HG03521 (cell line): Measurements from ENCODE around the gene TMEM131L.

ENCODE experiments used
- ATAC-seq: cut with Tn5 transposase; IDR thresholded peaks from one replicate; pipeline ENCODE4 v1.9.1; 2021; ENCODE audit warnings: mild to moderate bottlenecking, moderate library complexity; ENCODE audit not compliant: unreplicated experiment

Gene TMEM131L

DNA sequence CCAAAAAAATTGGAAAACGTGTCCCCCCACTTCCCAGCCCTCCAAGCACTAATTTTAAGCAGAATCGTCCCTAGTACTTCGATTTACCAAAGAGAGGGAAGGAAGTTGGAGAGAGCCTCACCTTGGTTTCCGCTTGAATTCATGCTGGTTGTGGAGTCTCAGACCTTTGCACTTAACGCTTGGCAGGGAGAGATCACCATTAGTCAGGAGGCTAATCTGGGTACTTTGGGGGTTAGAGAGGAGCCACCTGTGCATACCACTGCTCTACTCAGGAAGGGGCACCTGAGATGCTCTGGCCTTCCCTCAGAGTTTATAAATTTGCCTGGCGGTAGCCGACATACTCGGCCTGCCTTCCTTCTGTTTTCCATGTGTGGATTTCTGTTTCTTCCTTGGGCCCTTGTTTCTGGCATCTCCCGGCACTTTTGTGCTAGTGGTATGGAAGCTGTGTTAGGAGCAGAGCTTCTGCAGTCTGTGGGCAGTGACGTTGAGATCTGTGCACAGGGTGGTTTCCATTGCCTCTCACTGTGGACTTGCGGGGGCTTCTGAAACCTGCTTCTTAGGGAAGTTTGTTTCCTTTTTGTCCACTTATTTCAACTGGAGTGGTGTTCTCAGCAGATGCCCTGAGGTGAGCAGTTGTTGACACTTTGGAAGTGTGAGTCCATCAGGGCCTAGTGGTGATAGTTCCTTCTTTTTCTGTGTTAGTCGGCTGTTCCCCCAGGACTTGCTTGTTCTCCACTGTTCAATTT lies 104.2 kb downstream of the TMEM131L start:
- ATAC-seq, result no peak

DNA sequence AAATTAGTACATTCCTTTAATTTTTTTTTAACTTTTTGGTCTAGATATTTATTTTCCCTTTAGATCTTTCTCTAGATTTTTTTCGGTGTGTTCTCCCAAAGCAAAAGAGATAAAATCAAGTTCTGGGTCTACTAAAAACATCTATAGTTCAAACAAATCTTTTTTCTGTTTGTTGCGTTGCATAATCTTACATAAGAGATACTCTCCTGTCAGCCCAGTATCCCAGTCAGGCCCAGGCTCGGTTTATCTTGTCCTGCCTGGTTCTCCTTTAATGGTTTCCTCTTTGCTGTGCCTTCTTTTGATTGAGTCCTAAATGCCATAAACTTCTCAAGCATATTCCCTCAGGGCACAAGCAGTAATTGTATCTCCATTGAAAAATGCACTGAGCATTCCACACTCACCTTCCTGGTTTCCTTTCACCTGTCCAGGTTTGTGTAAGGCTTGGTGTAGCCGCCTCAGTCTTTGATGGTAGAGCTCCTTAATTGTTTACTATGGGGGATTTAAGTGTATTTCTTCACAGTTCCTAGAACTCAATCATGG lies 104.9 kb downstream of the TMEM131L start:
- no peak for ATAC-seq

DNA sequence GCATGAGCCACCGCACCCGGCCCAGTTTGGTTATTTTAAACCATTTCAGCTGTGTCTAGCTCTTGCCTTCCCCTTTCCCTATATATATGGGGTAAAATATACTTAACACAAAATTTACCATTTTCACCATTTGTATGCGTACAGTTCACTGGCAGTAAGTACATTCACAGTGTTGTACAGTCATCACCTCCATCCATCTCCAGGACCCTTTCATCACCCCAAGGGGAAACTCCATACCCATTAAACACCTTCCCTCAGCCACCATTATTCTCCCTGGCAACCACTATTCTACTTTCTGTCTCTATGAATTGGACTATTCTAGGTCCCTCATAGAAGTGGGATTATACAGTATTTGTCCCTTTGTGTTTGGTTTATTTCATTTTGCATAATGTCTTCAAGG lies 106.4 kb downstream of the TMEM131L start:
- ATAC-seq, result no peak

DNA sequence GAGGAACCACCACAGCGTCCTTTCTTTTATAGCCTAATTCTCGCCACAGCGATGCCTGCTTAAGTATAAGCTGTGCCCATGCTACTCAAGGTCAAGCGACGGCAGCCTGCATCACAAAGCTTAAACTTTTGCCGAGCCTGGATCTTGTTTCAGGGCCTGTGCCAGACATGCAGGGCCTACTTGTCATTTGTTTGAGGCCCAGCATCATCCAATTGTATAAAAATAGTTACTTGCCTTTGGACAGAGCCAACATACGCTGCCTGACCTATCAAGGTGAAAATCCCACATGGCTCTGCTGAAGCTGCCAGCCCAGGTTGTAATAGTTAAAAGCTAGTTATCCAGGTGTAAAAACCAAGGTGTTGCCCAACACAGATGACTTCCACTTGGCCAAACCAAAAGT lies 107.1 kb downstream of the TMEM131L start:
- ATAC-seq, result no peak

DNA sequence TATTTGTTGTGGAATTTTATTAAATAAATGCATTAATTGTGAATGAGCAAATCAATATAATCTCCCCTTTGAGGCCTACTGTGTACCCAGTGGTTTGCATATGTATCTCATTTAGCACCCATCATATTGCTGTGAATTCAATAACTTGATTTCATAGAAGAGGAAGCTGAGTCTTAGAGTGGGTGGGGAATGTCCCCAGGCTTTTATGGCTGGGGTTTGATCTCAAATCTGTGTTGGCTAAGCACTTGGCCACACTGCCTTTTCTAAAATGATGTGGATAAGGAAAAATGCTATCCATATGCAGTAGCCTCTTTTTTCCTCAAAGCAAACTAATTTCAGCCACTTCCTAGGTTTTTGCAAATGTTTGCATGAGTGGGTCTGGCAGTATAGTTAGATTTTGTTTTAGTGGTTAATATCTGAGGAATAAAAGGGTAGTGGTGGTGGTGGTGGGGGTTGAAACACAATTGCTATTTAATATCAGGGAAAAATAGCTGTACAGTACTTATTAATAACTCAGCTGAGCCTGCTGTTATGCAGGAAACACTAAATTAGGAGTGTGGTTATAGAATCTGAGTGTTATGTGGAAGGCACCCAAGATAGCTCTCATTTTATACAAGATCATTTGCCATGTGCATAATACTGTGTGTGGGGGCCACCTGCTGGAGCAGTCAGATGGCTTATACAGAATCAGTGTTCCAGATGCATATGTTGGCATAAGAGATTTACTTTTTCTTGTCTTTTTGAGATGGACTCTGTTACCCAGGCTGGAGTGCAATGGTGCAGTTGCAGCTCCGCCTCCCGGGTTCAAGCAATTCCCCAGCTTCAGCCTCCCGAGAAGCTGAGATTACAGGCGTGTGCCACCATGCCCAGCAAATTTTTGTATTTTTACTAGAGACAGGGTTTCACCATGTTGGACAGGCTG lies 108.0 kb downstream of the TMEM131L start:
- ATAC-seq, result no peak

DNA sequence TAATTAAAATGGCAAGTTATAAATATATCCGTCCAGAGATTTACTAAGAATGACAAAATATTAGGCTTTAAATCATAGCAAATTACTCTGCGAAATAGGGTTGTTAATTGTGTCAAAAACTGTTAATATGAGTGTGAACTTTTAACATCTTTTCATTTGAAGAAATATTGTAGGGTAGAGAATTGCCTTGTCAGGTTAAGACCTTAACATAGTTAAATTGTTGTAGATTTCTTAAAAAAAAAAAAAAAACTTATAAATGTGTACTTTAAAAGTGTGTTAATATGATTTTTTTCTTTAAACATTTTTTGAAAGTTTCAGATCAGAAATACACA lies 110.2 kb downstream of the TMEM131L start:
- no peak for ATAC-seq

DNA sequence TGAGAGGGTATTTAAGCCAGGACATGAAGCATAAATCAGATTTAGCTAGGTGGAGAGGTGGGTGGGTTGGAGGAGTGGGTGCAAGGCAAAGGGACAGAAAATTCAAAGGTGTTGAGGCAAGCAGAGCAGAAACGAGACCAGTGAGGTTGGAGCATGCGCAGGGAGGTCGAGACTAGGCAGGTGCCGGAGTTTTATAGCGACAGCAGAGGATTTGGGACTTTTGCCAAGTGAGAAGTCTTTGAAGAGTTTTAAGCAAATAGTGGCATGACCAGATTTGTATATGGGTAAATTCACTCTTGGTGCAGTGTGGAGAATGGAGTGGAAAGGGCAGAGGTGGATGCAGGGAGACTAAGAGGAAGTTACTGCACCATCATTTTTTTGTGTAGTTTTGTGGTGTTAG lies 110.9 kb downstream of the TMEM131L start:
- ATAC-seq, result no peak

DNA sequence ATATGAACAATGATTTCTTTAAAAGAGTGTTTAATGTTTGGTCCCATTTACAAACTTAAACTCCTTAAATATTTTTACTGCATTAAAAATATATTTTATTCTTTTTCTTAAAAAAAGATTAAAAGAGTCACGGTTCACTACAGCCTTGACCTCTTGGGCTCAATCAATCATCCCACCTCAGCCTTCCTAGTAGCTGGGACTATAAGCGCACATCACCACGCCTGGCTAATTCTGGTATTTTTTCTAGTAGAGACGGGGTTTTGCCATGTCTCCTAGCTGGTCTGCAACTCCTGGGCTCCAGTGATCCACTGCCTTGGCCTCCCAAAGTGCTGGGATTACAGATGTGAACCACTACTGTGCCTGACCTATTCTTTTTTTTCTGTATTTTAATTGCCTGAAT lies 113.2 kb downstream of the TMEM131L start:
- ATAC-seq, result no peak

DNA sequence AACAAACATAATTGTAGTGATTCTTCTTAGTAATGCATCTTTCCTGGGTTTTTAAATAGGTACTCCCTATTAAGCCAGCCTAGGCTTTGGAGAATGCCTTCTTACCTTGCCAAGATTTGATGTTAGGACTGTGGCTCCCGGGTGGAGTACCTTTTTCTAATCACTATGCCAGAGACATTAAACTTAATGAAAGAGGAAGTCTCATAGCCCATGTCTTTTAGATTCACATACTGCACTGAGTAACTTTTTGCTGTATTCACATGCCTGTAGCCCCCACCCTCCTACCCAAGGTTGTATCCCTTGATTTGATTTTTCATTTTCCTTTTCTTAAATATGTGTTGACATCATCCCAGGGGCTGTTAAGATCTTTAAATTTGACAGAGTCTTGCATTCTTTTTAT lies 113.7 kb downstream of the TMEM131L start:
- no peak for ATAC-seq

DNA sequence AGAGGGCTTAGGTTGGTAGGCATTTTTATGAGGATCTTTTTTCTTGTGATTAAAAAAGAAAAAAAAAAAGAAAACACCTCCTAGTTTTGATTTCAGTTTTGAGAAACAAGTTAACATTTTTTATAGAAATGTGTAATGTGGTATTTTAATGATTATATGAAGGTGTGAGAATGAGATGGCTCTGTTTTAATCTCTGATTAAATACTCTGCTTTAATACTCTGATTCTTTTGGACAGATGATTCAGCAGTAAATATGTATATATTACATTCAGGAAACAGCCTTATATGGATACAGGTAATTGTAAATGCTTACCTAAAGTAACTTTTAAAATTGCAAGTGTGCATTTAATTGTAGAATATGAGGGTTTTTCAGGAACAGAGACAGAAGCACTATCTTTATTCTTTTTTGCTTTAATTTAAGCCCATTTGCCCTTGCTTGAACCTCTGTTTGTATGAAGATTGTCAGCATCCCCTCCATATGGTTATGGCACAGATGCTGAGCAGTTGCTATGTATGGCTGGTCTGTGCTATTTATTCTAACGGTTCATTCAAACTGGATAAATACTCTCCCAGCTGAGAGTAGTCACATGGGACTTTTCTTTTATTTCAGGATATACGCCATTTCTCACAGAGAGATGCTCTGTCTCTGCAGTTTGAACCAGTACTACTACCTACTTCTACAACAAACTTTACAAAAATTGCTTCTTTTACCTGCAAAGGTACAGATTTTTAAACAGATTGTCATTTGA lies 117.0 kb downstream of the TMEM131L start:
- no peak for ATAC-seq

DNA sequence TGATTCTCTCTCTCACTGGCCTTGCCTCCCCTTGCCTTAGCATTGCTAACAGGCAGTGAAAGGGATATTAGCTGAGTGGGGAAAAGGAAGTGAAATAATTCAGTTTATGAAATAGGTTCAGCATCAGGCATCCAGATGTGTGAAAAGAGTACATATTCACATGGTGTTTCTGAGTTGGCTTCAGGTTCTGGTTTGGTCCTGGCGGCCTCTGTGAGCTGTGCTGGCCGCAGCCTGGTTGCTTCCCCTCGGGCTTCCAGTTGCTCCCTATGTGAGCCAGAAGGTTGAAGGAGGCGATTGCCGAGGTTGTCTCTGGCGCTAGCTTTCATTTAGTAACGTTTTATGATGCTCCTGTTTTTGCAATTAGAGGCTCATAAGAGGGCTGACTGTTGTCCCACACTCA lies 118.9 kb downstream of the TMEM131L start:
- ATAC-seq, result no peak

DNA sequence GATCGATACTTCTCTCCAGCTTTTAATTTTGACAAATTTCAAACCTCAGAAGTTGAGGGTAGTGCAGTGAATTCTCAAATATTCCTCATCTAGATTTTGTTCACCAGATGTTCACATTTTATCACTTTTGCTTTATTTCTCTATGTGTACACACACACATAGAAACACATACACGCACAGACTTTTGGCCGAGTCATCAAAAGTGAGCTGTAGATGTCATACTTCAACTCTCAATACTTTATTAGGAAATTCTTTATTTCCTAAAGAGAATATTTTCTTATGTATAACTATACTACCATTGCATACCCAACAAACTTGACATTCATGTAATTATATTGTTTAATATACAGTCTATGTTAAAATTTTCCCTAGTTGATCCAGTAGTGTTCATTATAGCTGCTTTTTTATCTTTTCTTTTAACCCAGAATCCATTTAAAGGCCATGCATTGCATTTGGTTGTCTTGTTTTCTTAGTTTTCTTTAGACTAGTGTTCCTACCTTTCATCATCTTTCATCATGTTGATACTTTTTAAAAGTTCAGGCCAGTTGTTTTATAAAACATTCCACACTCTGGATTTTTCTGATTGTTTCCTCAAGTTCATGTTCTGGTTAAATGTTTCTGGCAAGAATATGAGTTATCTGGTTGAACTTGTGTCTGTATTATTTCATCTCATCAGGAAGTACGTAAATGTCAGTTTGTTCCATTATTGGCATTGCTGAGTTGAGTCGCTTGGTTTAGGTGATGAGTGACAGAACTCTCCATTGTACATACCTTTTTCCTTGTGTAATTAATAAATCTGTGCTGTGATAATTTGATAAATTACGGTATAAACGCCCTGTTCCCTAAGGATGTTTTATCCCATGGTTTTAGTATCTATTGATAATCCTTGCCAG lies 123.8 kb downstream of the TMEM131L start:
- no peak for ATAC-seq

DNA sequence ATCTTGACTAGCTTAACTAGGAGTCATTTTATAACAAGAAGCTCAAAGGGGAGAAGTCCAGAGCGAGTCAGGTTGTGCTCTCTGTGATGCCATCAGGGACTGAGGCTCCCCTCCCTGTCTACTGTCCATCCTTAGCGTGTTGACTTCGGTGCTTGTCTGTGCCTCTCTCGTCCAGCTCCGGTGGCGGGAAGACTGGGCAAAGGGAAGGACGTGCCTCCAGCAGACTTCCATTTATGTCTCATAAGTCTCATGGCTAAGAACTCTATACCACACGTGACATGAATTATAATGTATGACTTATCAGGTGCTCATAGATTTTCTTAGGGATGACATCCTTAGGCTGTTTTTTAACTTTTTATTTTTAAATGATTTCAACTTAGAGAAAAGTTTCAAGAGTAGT lies 125.3 kb downstream of the TMEM131L start:
- no peak for ATAC-seq

DNA sequence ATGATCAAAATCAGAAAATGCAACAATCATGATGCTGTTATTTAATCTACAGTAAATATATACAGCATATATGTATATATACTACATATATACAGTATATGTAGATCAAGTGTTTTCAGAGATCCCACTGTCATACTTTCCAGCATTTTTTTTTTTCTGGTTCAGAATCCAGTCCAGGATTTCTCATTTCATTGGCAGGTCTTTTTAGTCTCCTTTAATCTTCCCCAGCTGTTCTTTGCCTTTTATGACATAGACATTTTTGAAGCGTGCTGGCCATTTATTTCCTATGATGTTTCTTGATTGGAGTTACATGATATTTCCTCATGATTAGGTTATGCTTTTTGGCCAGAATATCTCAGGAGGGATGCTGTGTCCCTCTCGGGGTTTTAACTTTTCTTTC lies 125.9 kb downstream of the TMEM131L start:
- no peak for ATAC-seq

DNA sequence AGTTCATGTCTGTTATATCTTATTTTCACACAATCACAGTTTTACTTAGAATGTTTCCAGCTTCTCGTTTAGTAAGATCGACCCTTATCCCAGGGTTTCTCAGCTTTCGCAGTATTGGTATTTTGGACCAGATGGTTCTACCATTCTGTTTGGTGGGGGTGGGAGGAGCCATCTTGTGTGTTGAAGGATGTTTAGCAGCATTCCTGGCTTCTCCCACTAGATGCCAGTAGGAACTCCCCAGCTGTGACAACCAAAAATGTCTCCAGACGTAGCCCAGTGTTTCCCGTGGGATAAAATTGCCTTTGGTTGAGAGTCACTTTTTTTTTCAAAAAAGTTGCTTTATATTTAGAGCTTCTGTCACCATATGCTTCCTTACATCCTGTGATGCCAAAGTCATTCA lies 127.0 kb downstream of the TMEM131L start:
- ATAC-seq, result no peak

DNA sequence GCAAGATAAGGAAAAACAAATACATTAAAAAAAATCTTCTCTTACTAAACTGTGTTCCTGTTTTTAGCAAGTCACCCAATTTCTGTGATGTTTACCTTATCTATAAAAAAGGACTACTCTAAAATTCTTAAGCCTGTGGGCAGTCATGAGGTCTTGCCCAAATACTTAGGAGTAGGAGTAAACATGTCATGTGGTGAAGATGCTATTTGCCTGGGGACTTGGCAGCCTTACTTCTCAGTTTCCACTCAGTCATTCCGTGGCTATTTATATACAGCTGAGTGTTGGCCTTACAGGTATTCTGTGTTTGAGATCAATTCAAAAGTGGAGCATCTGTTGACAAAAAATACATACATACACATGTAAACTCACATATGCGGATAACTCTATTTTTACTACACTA lies 128.1 kb downstream of the TMEM131L start:
- ATAC-seq, result no peak

DNA sequence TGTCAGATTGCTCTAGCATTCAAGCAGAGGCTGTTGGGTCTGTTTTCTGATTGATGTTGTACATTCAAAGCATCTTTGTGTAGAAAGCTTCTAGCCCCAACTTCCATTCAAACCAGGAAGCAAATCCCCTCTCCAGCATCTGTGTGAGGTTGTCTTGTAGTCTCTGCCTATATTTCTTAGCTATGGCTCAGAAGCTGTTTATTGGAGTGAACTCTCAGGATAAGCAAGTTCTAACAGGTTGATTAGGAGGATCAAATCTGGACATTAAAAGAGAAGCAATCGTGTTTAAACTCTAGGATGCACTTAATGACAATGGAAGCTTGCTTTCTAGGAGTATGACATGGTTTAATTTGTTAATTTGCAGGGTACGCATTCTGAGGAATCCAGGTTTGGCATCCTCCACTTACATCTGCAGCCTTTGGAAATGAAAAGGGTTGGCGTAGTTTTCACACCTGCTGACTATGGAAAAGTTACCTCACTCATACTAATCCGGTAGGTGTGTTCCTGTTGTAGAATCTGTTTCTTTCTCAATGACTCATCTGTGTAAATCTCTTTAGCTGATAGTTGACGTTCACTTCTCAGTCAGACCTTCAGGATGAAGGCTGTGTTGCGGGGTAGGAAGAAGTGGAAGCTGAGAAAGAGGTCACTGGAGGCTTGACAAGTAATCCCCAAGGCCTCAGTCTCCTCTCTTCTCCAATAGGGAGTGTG lies 129.9 kb downstream of the TMEM131L start:
- no peak for ATAC-seq

DNA sequence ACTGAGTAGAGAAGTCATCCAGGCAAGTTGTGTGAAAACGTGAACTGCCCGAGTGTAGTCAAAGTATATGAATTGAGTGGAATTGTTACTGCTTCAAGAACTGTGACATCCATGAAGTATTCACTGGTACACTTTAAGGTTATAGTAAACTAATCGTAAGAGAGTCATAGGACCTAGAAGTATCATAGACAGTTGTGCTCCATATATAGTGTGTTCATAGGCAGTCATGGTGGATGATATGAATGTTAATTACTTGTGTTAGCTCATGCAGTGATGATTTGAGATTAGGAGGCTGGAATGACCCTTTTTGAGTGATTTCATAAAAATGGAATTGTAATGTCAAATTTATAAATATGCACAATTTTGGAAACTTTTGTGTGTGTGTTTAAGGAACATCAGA lies 136.6 kb downstream of the TMEM131L start:
- no peak for ATAC-seq

DNA sequence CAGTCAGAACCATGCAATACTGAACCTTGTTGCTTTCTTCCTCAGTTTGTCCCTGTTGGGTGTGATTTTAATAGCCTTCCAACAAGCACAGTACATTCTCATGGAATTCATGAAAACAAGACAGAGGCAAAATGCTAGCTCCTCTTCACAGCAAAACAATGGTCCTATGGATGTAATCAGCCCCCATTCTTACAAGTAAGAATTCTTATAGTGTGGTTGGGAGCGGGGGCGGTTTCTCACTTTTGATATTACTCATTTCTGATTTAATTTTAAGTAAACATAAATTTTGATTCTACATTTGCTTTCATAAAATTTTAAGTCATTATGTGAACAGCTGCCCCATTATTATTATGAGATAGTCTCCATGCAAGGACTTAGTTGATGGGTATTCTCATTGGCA lies 137.1 kb downstream of the TMEM131L start:
- no peak for ATAC-seq

DNA sequence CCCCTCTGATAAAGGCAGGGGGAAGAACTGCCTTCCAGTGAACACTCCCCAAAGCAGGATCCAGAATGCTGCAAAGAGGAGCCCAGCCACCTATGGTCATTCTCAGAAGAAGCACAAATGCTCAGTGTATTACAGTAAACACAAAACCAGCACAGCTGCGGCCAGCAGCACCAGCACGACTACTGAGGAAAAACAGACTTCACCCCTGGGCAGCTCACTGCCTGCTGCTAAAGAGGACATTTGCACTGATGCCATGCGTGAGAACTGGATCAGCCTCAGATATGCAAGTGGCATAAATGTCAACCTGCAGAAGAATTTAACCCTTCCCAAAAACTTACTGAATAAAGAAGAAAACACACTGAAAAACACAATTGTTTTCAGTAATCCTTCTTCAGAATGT lies 137.7 kb downstream of the TMEM131L start:
- ATAC-seq, result no peak
